ENCODE measurements around the gene CHRM1.

The CHRM1 gene

DNA sequence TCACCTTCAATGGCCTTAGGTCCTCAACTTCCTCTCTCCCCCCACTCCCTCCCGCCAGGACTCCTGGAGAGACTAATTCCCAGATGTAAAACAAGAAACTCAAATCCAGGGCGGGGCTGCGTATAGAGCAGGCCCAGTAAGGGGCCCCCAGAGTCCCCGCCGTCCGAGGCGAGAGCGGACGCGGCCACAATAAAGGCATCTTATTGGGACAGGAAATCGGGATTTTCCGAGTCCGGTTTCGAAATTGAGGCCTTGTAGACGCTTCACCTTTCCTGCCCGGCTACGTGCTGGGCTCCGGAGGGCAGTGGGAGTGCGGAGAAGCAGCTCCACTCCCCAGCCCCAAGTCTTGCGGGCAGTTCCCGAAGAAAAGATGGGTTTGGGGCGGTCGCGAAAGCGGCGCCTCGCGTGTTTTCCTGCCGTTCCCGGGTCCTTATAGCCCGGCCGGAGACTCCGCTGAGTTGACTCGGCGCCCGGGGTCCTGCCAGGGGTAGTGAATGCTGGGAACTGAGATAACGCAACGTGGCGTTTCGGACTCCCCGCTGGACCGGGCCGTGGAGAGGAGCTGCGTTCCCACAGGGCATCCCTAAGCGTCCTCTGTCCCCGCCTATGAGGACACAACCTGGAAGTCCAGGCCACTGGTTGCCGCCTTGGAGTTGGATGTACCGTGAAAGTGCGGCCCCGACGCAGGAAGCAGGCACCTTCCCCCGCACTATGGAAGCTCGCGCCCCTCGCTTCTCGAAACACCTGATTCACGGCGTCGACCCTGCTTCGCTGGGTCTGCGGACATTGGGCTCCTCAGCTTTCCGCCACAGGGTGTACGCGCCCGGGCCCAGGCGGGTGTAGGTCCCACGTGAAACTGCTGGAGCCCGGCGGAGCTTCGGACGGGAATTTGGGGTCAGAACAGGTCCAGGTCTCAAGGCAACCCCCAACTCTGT is 4.8 kb upstream of the CHRM1 start:
- no peak for DNase-seq

GRCh38 chr11:62925308-62925707 is 4.1 kb upstream of the CHRM1 start:
- DNase-seq: no peak

- no peak for DNase-seq
These were observed 2.6 kb upstream of the CHRM1 start for GRCh38 chr11:62923601-62924411.

DNA sequence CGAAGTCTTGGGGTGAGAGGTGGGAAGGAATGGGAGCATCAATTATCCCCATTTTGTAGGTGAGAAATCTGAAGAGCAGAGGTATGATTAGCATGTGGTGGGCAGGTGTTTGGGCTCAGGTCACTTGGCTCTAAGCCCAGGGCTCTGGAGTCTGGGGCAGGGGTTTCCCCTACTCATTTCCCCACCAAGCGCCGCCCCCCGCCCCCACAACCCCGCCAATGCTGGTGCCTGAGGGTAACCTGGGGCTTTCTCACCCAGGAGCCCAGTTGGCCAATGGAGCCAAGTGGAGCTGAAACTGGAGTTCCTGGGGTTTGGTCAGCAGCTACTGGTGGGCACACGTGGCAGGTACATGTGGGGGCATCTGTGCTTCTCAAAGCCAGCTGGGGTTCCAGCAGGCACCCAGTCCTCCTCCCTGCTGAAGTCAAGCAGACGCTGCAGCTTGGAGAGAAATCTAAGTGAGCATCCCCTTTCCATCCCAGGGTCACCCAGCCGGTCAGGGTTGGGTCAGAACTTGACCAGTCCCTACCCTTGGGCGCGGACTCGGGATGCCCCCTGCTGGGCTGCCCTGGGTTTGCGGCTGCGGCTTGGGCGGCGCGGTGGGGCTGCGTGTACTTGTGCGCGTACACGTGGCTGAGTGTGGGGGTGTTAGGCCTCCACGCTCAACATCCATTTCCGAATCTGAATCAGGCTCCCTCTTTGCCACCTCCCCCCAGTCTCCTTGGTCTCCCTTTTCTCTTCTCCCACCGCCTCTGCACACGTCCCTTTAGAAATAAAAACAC is 1.7 kb upstream of the CHRM1 start:
- no peak for DNase-seq

DNA sequence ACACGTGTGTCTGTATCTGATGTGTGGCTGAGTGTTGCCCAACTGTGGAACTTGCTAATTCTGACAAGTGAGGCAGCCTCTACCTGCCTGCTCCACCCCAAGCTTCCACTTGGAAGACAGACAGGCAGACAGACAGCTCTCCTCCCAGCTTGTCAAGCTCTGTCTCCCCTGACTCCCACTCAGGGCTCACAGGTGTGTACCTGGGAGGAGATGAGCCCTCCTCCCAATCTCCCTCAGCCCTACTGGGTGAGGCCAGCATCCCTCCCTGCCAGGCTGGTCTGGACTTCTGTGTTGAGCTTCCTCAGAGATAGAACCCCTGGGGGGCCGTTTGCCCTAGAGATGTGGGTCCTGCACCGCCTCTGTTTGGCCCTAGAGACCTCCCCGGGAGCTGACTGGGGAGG is 1.0 kb upstream of the CHRM1 start:
- no peak for DNase-seq

DNA sequence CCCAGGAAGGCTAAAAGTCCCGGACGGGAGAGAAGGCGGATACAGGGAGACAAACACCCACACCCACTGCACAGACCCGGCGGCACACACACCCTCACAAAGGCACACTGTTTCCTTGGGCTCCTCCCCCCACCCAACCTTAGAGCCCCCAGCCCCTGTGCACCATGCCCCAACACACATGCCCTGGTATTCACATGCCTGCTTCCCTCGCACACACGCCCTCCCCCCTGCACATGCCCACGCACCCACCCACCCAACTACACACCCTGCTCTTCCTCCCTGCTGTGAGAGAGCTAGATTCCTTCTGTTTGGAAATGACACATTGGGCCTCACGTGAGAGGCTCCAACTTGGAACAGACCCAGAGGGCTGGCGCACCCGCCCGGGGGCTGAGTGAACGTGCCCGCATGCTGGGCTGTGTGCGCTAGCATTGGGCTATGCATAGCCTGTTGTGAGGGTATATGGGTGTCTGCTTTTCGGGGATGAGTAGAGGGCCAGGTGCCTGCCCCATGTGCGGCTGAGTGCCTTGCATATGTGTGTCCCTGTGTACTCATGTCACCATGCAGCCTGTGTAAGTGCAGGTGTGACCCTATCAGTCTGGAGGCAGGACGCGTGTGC is 518 bp upstream of the CHRM1 start:
- no peak for DNase-seq

DNA sequence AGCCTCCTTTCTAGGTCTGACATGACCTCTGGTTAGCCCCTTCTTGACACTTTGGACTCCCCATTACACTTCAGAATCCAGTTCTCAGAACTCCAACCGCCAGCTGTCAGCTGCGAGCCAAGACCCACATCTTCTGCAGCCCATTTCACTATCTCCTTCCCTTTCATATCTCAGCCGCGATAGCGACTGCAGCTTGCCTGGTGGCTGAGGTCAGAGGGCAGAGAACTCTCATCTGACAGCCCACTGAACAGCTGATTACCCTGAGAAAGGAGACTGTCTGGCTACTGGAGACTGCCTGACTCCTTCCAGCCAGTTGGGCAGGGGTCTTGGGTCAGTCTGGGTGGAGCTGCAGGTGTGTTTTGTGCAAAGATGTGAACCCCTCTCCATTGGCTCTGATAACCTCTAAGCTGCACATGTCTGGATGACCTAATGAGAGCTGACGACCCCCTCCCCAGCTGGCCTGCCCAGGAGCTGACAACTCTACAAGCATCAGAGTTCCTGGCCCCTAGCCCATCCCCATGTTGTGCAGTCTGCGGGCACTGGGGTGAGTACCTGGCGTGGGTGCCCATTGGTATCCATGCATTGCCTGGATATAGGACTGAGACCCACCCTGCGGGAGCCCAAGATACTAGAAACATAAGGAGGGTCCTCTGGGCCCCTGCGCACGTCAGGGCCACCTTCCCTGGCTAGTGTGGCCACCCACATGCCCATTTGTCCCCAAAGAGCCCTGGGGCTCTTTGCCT is 1.1 kb downstream of the CHRM1 start:
- no peak for DNase-seq

DNA sequence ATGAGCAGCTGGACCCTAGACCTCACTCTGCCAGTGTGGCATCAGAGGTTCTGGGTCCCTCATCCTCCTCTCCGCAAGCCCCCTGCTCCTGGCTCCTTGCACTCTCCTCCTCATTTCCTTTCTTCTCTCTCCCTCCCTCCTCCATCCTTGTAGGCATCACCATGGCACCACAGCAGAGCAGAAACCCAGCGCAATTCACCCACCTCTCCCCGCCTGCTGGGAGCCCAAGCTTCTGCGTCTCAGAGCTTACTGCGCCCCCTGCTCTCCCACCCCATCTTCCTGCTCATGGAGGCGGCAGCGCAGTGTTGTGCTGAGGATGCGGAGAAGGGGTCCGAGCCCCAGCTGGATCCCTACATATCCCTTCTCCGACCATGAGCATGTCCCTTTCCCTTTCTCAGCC is 1.7 kb downstream of the CHRM1 start:
- DNase-seq: no peak

- no peak for DNase-seq
These were observed 2.6 kb downstream of the CHRM1 start for GRCh38 chr11:62918531-62918930.

DNA sequence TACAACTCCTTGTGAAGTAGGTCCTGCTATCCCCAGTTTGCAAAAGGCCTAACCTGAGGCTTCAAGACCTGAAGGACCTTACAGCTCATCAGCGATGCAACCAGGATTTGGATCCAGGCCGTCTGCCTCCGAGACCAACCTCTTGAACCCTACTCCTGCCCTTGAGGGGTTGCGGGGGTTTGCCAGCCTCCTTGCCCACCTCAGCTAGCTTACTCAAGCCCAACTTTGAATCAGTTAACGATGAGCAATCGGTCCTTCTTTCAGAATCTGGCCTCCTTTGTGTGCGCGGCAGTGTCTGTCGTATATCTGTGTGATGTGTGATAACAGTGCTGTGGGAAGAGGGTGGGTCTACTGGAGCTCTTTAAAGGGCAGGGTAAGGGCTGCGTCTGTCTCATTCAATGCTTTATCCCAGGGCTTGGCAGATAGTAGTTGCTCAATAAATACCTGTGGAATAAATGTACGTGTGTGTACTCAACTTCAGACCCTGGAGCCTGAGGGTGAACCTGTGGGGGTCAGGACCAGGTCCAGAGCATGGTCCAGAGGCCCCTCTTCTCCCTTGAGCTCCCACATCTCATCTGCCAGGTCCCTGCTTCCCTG is 3.2 kb downstream of the CHRM1 start:
- no peak for DNase-seq

DNA sequence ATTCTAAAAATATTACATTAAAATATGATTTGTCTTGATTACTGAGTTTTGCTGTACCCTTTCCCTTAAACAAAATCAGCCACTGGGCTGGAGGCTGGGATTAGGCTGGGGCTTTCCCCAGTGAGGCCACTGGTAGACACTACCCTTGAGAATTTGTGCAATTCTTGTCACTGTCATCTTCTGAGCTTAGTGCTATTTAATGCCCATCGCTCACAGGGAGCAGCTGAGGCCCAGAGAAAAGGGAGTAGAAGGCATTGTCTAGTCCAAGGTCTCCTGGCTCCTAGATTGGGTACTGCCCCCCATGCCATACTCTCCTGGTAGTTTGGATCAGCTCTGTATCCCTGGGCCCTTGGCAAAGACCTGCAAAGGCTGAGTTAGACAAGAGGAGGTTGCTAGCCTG is 6.7 kb downstream of the CHRM1 start:
- no peak for DNase-seq

DNA sequence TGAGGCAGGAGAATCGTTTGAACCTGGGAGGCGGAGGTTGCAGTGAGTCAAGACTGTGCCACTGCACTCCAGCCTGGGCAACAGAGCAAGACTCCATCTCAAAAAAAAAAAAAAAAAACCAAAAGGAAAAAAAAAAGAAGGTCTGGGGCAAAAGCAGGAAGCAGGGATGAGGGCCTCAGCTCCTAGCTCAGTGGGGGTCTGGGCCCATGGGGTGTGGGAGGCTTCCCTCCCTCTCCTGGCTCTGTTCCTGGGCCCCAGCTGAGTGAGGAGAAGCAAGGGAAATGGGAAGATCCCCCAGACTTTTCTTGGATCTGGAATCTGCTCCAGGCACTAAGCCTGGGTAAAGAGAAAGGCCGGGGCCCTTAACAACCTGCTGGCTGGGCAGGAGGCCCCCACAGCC is 8.9 kb downstream of the CHRM1 start:
- no peak for DNase-seq

DNA sequence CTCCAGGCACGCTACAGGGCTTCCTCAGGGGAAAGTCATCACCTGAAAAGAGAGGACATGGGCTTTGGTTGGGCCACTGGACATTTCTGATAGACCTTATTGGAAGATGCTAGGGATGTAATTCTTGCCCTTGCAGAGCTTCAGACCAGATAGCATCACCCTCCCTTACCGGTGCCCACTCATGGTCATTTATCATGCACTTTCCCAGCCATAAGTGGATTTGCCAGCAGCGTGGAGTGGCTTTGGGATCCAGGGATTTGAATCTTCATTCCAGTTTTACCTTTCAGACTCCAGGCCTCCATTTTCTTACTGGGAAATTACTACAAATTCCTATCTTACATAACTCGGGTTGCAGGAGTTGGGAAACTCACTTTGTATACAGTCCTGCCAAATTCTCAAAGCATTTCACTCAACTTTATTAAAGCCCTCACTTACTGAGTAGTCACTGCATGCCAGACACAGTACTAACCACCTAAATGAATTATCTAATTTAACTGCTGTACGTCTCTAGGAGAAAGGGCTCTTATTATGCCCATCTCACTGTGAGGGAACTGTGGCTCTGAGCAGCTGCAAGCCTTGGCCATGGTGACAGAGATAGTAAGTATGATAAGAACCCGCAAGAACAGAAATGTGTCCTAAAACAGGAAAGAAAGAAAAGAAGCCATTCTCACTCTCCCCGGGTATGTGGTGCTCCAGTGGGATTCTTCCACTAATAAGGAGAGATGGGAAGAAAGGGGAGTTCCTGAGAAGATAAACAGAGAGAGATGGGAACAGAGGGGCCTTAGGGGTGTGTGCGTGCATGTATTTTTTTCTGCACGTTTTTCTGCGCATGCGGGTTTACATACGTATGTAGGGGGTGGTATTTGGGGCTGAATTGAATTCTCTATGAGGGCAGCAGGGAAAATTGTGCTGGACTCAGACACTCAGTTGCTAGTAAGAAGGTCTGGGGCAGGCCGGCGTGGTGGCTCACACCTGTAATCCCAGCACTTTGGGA is 9.7 kb downstream of the CHRM1 start:
- no peak for DNase-seq

DNA sequence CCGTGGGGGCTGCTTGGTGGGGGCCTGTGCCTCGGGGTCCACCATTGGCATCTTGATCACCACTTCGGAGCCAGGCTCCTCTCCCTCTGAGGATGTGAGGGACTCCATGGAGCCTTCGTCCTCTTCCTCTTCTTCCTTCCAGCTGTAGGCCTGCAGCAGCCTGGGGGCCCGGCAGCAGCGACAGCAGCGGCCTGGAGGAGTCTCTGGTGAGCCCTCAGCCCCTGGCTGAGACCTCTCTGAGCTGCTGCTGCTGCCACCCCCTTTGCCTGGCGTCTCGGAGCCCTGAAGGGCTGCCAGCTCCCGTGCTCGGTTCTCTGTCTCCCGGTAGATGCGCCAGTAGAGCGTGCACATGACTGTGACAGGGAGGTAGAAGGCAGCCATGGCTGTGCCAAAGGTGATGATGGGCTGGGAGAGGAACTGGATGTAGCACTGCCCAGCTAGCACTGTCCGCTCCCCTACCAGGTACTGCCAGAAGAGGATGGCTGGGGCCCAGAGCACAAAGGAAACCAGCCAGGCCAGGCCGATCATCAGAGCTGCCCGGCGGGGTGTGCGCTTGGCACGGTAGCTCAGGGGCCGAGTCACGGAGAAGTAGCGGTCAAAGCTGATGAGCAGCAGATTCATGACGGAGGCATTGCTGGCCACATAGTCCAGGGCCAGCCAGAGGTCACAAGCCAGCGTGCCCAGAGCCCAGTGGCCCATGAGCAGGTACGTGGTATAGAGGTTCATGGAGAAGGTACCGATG is 10.9 kb downstream of the CHRM1 start:
- DNase-seq: no peak

GRCh38 chr11:62909107-62909894 is 11.9 kb downstream of the CHRM1 start:
- DNase-seq: no peak

- no peak for DNase-seq
These were observed 12.6 kb downstream of the CHRM1 start for GRCh38 chr11:62908468-62909072.

- DNase-seq: peak; percentile 71
These were observed 15.1 kb downstream of the CHRM1 start for GRCh38 chr11:62905927-62906531.

GRCh38 chr11:62905296-62905695 is 15.9 kb downstream of the CHRM1 start:
- DNase-seq: no peak

All from effector CD8-positive, alpha-beta T cell (primary cell).